HuH-7 (cell line): ENCODE results near the gene INHBE.

ENCODE experiments used
- DNase-seq: peaks from one replicate; pipeline ENCODE4 v3.0.0; 2011; ENCODE audit warnings: low spot score

Gene INHBE

DNA sequence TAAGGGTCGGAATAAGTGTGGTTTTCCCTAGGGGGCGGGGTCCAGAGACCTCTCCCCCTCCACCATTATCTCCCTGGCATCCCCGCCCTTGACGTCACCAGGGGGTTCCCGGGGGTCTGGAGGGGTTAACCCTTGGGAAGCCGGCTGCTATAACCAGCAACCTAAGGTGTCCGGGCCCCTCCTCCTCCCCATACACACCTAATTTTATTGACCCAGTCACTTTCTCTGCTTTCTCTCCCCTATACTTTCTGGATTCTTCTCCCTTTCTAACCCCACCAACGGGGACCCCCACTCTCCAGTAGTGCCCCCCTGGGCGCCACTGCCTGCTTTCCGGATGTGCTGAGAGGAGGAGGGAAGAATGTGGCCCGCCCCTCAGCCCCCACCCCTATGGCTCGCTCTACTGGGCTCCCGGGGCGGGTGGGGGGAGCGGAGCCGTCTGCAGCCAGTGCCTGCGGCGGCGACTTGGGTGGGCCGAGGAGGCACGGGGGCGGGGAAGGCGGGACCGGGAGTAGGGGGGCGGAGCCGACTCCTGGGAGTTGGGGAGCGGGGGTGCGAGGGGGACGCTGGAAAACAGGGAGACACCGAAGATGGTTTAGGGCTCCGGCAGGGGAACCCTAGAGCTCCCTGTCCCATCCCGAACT lies 6.3 kb downstream of the INHBE start:
- peak; percentile 77 for DNase-seq

DNA sequence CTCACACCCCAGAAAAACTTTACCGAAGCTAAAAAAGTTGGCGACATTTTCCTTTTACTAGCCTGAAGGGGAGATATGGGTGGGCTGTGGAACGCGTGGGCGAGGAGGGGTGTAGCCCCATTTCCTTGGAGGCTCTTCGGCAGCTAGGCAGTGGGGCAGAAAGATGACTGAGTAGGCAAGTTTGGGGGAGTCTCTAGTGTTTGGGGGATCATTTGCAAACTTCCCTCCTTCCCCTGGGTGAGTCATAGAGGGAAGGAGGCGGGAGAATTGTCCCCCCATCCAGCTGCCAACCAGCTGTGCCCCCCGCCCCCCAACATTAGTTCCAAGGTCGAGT lies 6.8 kb downstream of the INHBE start:
- DNase-seq: no peak

DNA sequence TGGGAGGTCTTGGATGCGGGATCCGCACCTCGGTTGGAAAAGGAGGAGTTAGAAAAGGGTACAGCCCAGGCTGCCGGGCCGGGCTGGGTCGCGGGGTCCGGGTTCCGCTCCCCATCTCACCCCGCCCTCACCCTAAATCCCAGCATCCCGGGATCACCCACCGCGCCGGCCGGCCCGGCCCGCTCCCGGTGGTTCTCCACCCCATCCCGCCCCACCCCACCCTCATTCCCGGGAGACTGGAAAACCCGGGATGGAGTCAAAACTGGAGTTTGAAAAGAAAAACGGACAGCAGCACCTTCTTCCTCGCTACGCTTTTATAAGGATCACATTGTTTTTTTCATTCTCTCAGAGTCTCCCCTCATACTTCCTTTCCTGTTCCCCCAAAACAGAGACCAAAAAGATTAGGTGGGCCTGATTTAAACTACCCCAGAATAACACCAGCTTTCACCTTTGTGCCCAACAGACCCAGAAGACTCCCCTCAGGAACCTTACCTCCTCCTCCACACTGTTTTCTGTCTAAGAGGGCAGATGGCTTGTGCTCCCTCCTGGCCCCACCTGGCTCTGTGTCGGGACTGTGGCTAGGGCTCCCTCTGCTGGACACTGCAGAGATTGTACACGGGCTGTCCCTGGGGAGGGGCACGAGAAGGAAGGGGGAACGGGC lies 7.3 kb downstream of the INHBE start:
- peak; percentile 98 for DNase-seq

DNA sequence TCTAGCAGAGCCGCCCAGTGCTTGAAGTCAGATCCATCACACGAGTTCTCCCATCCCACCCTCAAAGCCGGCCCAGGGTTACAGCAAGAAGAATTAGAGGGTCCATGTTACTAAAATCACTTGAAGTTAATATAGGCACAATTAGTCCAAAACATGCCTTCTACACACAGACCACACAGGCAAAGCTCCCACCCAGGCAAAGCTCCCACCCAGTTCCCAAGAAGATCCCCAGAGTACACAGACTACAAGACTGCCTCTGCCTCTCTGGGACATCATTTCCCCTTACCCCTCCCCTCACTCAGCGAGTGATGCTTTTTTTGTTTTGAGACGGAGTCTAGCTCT lies 7.8 kb downstream of the INHBE start:
- DNase-seq: no peak

DNA sequence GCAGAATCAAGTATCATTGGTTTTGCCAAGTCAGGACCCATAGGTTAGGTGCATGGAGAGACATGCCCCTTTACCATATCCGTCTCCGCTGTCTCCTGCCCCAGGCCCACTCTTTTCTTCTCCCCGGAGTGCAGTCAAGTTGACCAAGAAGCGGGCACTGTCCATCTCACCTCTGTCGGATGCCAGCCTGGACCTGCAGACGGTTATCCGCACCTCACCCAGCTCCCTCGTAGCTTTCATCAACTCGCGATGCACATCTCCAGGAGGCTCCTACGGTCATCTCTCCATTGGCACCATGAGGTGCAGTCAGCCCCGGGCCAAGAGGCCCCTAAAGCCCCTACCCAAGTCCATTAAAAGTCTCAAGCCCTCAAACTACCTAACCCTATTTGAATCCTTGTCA lies 9.5 kb downstream of the INHBE start:
- no peak for DNase-seq

DNA sequence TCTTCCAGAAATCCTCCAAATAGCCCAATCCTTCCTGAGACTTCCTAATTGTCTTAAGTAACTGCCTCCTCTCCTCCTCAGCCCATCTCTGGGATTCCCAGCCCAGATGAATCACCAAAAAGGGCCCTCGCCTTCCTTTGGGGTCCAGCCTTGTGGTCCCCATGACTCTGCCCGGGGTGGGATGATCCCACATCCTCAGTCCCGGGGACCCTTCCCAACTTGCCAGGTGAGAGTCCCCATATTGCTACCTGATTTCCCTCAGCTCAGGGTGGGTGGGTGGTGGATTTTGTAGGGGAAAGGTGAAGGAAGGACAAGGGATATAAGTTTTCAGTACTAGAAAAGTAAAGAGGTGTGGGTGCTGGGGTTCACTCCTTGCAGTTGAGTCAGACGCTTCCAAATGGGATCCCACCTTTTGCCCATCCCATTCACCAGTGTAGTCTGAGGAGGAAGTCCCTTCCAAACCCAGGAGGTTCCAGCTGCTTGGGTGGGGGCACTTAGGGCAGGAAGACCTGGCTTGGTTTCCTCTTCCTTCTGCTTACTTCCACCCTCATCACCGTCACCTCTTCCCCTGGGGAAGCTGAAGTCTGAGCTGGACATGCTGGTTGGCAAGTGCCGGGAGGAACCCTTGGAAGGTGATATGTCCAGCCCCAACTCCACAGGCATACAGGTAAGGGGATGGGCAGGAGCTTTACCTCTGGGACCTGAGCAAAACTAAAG lies 10.1 kb downstream of the INHBE start:
- DNase-seq: no peak

DNA sequence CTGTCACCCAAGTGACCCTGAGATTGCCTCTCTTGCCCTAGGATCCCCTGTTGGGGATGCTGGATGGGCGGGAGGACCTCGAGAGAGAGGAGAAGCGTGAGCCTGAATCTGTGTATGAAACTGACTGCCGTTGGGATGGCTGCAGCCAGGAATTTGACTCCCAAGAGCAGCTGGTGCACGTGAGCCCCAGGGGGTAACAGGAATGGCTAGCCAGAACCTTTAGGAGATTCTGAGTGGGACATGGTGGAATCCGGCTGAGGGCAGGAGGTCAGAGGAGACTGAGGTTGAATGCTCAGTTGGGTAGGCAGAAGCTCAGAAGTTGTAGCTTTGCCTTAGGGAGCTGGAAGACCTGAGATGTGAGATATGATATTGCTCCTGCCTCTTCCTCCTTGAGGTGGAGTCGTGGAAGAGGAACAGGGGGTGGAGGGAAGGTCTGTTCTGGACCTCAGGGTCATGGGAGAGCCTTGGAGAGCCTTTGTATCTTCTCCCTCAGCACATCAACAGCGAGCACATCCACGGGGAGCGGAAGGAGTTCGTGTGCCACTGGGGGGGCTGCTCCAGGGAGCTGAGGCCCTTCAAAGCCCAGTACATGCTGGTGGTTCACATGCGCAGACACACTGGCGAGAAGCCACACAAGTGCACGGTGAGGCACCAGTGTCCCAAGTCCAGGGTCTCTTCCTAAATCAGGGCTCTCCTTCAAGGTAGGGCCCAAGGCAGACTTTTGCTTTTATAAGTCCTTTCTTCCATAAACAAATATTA lies 10.8 kb downstream of the INHBE start:
- DNase-seq: no peak

DNA sequence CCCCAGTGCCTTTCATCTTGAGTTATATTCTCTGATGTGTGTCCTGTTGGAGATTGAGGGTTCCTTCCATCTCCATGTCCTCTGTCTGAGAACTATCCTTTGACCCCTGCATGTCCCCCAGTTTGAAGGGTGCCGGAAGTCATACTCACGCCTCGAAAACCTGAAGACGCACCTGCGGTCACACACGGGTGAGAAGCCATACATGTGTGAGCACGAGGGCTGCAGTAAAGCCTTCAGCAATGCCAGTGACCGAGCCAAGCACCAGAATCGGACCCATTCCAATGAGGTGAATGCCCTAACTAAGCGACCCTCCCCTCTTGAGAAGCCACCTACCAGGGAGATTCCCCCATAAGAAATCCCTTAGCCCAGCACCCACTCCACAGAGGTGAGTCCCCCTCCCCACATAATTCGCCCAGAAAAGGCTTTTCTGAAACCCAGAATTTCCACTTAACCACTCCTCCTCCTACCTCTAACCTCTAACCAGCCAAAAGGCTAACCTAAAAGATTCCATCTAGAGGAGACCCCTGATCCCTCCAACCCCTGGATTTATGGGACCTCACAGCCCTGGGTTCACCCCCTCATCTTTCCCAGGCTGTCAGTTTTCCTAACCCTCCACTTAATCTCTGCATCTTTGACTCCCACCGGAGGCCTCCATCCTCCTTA lies 12.2 kb downstream of the INHBE start:
- no peak for DNase-seq

DNA sequence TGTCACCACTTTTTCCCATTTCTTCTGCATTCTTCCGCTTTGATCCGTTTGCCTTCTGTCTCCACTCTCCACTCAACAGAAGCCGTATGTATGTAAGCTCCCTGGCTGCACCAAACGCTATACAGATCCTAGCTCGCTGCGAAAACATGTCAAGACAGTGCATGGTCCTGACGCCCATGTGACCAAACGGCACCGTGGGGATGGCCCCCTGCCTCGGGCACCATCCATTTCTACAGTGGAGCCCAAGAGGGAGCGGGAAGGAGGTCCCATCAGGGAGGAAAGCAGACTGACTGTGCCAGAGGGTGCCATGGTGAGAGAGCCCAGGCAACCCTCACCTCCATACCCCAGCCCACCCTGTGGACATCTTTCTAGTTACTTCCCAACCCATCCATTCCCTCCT lies 12.8 kb downstream of the INHBE start:
- DNase-seq: no peak

DNA sequence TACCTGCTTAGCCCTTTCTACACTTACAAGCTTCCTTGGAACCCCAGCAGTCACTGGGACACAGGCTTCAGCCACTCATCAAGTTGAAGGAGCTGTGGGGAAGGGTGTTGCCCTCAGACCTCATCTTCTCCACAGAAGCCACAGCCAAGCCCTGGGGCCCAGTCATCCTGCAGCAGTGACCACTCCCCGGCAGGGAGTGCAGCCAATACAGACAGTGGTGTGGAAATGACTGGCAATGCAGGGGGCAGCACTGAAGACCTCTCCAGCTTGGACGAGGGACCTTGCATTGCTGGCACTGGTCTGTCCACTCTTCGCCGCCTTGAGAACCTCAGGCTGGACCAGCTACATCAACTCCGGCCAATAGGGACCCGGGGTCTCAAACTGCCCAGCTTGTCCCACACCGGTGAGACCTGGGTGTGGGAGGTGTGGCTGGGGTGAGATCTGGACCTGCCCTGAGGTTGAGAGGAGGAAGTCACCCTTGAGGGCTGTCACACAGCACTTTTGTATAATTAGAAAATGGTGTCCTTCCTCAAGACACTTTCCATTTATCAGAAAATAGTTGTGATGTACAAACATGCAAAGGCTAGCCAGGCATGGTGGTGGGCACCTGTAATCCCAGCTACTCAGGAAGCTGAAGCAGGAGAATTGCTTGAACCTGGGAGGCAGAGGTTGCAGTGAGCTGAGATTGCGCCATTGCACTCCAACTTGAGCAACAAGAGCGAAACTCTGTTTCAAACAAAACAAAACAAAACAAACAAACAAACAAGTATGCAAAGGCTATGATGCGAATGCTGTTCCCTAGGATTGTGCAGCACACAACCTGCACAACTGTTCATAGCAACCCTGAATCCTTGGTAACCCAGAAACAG lies 14.4 kb downstream of the INHBE start:
- DNase-seq: no peak

DNA sequence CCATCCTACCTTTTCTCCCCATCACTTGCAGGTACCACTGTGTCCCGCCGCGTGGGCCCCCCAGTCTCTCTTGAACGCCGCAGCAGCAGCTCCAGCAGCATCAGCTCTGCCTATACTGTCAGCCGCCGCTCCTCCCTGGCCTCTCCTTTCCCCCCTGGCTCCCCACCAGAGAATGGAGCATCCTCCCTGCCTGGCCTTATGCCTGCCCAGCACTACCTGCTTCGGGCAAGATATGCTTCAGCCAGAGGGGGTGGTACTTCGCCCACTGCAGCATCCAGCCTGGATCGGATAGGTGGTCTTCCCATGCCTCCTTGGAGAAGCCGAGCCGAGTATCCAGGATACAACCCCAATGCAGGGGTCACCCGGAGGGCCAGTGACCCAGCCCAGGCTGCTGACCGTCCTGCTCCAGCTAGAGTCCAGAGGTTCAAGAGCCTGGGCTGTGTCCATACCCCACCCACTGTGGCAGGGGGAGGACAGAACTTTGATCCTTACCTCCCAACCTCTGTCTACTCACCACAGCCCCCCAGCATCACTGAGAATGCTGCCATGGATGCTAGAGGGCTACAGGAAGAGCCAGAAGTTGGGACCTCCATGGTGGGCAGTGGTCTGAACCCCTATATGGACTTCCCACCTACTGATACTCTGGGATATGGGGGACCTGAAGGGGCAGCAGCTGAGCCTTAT lies 15.3 kb downstream of the INHBE start:
- DNase-seq: no peak

DNA sequence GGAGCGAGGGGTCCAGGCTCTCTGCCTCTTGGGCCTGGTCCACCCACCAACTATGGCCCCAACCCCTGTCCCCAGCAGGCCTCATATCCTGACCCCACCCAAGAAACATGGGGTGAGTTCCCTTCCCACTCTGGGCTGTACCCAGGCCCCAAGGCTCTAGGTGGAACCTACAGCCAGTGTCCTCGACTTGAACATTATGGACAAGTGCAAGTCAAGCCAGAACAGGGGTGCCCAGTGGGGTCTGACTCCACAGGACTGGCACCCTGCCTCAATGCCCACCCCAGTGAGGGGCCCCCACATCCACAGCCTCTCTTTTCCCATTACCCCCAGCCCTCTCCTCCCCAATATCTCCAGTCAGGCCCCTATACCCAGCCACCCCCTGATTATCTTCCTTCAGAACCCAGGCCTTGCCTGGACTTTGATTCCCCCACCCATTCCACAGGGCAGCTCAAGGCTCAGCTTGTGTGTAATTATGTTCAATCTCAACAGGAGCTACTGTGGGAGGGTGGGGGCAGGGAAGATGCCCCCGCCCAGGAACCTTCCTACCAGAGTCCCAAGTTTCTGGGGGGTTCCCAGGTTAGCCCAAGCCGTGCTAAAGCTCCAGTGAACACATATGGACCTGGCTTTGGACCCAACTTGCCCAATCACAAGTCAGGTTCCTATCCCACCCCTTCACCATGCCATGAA lies 16.0 kb downstream of the INHBE start:
- no peak for DNase-seq

DNA sequence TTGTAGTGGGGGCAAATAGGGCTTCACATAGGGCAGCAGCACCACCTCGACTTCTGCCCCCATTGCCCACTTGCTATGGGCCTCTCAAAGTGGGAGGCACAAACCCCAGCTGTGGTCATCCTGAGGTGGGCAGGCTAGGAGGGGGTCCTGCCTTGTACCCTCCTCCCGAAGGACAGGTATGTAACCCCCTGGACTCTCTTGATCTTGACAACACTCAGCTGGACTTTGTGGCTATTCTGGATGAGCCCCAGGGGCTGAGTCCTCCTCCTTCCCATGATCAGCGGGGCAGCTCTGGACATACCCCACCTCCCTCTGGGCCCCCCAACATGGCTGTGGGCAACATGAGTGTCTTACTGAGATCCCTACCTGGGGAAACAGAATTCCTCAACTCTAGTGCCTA lies 16.6 kb downstream of the INHBE start:
- no peak for DNase-seq

DNA sequence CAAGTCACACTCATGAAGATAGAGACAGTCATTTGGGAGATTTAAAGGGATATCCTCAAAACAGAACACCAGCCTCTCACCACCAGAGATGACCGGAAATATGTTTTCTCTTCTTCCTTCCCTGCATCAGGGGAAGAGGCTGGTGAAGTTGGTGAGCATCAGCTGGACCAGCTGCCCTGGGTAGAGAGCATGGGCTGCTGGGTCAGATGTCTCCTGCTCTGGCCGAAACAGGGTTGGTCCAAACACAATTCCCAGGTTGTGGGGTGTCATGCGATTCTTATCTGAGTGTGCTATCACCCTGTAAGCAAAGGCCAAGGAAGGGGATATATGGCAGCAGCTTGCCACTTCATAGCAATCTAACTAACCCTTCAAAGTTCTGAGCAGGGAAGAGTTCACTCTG lies 17.3 kb downstream of the INHBE start:
- no peak for DNase-seq

DNA sequence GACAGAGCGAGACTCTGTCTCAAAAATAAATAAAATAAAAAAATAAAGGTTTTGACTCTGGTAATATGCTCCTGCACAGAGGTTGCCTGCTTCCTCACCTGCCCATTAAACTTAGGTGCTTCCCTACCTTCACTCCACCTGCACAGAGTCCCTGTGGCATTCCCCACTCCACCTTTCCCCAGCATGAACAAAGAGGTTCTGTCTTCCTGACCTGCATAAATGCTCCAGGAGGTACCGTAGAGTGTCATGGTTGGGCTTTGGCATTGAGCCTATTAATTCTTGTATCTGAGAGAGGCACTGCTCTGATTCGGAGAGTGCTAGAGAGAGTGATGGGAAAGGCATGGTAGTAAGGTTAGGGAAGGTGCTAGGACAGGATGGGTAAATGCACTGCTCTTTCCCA lies 18.3 kb downstream of the INHBE start:
- DNase-seq: no peak

DNA sequence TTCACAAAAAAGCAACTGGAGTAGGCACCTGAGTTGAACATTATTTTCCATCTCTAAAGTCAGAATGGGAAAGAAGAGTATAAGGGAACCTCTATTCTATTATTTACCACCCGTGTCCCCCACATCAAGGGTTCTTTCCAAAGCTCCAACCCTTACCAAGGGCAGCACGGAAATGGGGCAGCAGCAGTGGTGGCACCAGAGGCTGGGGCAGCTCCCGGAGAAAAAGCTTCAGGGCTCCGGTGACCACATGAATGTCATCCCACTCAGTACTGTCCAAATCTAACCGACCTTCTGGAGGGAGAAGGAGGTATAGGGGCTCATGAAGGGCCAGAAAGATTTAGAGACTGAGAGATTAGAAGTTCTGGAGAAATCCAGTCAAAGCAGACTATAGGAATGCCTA lies 18.8 kb downstream of the INHBE start:
- DNase-seq: no peak

DNA sequence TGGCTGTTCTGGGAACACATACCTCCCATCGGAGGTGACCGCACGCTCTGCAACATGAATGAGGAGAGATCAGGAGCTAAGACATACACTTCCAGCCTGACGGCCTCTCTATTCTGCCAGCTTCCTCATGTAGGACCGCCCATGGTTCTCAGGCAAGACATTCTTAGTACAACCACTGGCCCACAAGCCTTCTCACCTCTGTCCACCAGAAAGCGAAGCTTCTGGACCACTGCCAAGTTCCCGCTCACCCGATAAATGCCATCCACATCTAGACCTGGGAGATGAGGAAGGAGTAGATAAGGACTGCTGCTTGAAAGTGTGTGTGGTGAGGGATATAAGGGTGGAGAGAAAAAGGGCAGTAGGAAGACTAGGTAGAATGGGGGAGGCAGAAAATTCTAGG lies 19.3 kb downstream of the INHBE start:
- DNase-seq: no peak

DNA sequence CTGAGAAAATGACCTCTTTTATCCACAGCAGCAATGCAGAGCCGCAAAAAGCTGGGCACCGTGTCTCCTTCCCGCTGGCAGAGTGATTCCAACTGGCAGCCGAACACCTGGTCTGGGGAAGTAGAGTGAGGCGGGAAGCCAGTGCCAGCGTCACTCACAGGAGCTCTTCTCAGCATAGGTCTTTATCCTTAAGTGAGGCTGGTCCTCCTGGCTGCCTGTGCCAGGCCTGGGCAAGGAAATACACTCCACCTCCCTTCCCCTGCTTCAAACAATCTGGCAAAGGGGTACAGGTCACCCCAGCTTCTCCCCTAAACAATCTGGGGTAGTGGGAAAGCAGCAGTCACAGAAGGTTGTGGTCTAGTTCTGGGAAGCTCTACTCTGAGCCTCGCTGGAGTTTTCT lies 19.8 kb downstream of the INHBE start:
- no peak for DNase-seq

DNA sequence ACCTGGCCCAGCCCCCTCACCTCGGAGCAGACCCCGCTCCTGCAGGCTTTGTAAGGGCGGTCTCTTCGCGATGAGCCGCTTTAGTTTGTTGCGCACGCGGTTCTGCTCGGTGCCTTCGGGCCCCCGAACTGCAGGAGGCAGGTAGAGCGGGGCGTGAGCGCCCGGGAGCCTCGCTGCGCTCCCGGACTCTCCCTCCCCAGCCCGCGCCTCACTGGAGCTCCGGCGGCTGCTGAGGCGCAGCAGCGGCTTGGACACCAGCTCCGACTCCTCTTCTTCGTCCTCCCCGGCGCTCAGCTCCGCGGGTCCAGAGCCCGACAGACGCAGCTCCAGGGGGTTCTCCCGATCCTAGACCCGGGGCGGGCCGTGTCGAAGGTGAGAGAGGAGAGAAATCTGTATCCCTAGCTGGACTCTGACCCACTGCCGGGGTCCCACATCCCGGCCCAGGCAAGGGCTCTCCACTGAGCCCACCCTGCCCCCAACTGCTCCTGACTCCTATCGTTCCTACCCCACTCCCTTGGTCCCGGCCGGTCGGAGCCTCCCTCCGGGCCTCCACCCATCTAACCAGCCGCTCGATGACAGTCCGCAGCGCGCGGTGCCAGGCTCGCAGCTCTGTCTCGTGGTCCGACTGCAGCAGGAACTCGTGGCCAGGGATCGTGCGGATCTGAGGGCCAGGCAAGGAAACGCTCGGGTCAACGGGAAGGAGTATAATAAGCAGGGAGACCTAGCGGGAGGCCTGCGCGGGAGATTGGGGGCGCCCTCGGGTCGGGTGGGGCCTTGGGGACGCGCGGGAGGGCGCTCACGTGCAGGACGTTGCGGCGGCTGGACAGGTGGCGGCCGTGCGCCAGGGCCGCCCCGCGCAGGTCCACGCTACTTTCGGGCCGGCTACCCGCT lies 20.4 kb downstream of the INHBE start:
- no peak for DNase-seq
